ENCODE data around the gene TCF3.
A peak's percentile ranks its signal among the peaks of the same experiment; 100 is the strongest.

Gene TCF3

GRCh38 chr19:1612114-1613086 lies 40.0 kb downstream of the TCF3 start:
- TF ChIP-seq POLR2A (IDR thresholded peaks at IDR 0.05; ENCODE audit: low read depth, low read length) (no peak; the same call in 1 of the 2 replicates), POLR2AphosphoS5 (IDR thresholded peaks at IDR 0.05; ENCODE audit: low read depth, low read length) (peak; percentile 39; the same call in 1 of the 2 replicates)
- FAIRE-seq: no peak
- DNase-seq (ENCODE audit: insufficient read length): no peak

GRCh38 chr19:1611353-1611752 lies 41.1 kb downstream of the TCF3 start:
- DNase-seq (ENCODE audit: insufficient read length): no peak
- TF ChIP-seq POLR2AphosphoS5 (IDR thresholded peaks at IDR 0.05; ENCODE audit: low read depth, low read length): no peak
- no peak for TF ChIP-seq POLR2A (IDR thresholded peaks at IDR 0.05; ENCODE audit: low read depth, low read length)
- TF ChIP-seq TAF1 (IDR thresholded peaks at IDR 0.05; ENCODE audit: borderline replicate concordance, low read depth, low read length): no peak
- FAIRE-seq: no peak

- FAIRE-seq: no peak
- TF ChIP-seq POLR2AphosphoS5 (IDR thresholded peaks at IDR 0.05; ENCODE audit: low read depth, low read length) (0 out of 2 replicates have a peak, but pooled peaks have one; percentile 6), POLR2A (IDR thresholded peaks at IDR 0.05; ENCODE audit: low read depth, low read length) (no peak), TAF1 (IDR thresholded peaks at IDR 0.05; ENCODE audit: borderline replicate concordance, low read depth, low read length) (no peak)
- peak; percentile 31 for DNase-seq (ENCODE audit: insufficient read length)
These were observed 41.8 kb downstream of the TCF3 start for GRCh38 chr19:1610579-1610978.

- FAIRE-seq (no peak), DNase-seq (ENCODE audit: insufficient read length) (no peak)
- TF ChIP-seq POLR2AphosphoS5 (IDR thresholded peaks at IDR 0.05; ENCODE audit: low read depth, low read length) (peak; percentile 44; the same call in 1 of the 2 replicates), POLR2A (IDR thresholded peaks at IDR 0.05; ENCODE audit: low read depth, low read length) (no peak), TAF1 (IDR thresholded peaks at IDR 0.05; ENCODE audit: borderline replicate concordance, low read depth, low read length) (no peak)
These were observed 42.5 kb downstream of the TCF3 start for GRCh38 chr19:1609680-1610474.

- DNase-seq (ENCODE audit: insufficient read length) (no peak), FAIRE-seq (no peak)
- TF ChIP-seq TAF1 (IDR thresholded peaks at IDR 0.05; ENCODE audit: borderline replicate concordance, low read depth, low read length): no peak
- TF ChIP-seq POLR2A (IDR thresholded peaks at IDR 0.05; ENCODE audit: low read depth, low read length): no peak
- TF ChIP-seq POLR2AphosphoS5 (IDR thresholded peaks at IDR 0.05; ENCODE audit: low read depth, low read length): no peak
These were observed 43.4 kb downstream of the TCF3 start for GRCh38 chr19:1609103-1609396.

- TF ChIP-seq TAF1 (IDR thresholded peaks at IDR 0.05; ENCODE audit: borderline replicate concordance, low read depth, low read length) (no peak), POLR2AphosphoS5 (IDR thresholded peaks at IDR 0.05; ENCODE audit: low read depth, low read length) (peak; percentile 23; the same call in 1 of the 2 replicates), POLR2A (IDR thresholded peaks at IDR 0.05; ENCODE audit: low read depth, low read length) (peak; percentile 50; the same call in 1 of the 2 replicates)
- FAIRE-seq: no peak
- DNase-seq (ENCODE audit: insufficient read length): no peak
These were observed 43.9 kb downstream of the TCF3 start for GRCh38 chr19:1608359-1609102.

GRCh38 chr19:1606138-1606651 lies 46.2 kb downstream of the TCF3 start:
- TF ChIP-seq POLR2AphosphoS5 (IDR thresholded peaks at IDR 0.05; ENCODE audit: low read depth, low read length): no peak
- no peak for TF ChIP-seq POLR2A (IDR thresholded peaks at IDR 0.05; ENCODE audit: low read depth, low read length)
- no peak for TF ChIP-seq TAF1 (IDR thresholded peaks at IDR 0.05; ENCODE audit: borderline replicate concordance, low read depth, low read length)
- FAIRE-seq (no peak), DNase-seq (ENCODE audit: insufficient read length) (no peak)

GRCh38 chr19:1605236-1606137 lies 46.9 kb downstream of the TCF3 start, which contains the start of gene UQCR11:
UQCR11 (minus strand) TSS chr19:1605462; CDS start chr19:1605409, 53 bp downstream.
- FAIRE-seq (peak; percentile 96), DNase-seq (ENCODE audit: insufficient read length) (peak; percentile 97)
- TF ChIP-seq POLR2A (IDR thresholded peaks at IDR 0.05; ENCODE audit: low read depth, low read length) (peak; percentile 74), POLR2AphosphoS5 (IDR thresholded peaks at IDR 0.05; ENCODE audit: low read depth, low read length) (peak; percentile 71; the same call in 1 of the 2 replicates), TAF1 (IDR thresholded peaks at IDR 0.05; ENCODE audit: borderline replicate concordance, low read depth, low read length) (no peak)

- FAIRE-seq (no peak), DNase-seq (ENCODE audit: insufficient read length) (no peak)
- TF ChIP-seq POLR2AphosphoS5 (IDR thresholded peaks at IDR 0.05; ENCODE audit: low read depth, low read length): no peak
- TF ChIP-seq POLR2A (IDR thresholded peaks at IDR 0.05; ENCODE audit: low read depth, low read length): no peak
- no peak for TF ChIP-seq TAF1 (IDR thresholded peaks at IDR 0.05; ENCODE audit: borderline replicate concordance, low read depth, low read length)
These were observed 50.2 kb downstream of the TCF3 start for GRCh38 chr19:1602091-1602707.
